Measurements from ENCODE around the gene MIB1.

MIB1 gene

DNA sequence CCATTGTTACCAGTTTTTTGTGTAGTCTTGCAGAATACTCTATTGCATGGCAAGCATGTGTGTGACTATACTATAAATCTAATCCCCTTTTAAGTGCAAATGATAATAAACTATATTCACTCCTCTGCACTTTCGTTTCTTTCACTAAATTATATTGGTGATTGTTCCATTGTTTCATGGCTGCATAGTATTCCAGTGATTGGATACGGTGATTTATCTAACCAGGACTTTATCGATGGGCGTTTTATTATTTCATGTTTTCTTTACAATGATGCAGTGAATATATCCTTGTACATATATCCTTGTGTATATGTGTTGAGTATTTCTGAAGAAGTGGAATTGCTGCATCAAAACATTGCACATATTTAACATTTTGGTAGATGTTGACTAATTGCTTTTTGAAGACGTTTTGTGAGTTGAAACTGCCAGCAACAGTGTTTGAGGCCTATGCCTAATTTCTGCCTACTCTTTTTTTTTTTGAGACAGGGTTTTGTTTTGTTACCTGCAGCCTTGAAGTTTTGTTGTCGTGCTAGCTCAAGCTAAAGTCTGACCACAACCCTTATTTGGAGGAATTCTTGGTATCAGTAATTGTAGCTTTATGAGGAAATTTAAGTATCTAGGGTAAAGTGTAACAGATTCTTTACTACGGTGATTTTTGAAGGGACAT is 2.7 kb downstream of the MIB1 start:
- H3K4me3 ChIP-seq (ENCODE audit: low read length in 2 of 2) = no peak overlapping the region
- no peaks in the 10 kb centered on the region for H3K9me3 ChIP-seq (ENCODE audit: control insufficient read depth in 2 of 2, low read length in 2 of 2)
- no peaks in the 10 kb centered on the region for H3K27me3 ChIP-seq (ENCODE audit: control insufficient read depth in 1 of 2, insufficient read depth in 2 of 2, low read length in 2 of 2)
- no peak overlapping the region for H3K27ac ChIP-seq (ENCODE audit: low read length)
- no peaks in the 10 kb centered on the region for H3K36me3 ChIP-seq (ENCODE audit: control insufficient read depth in 2 of 2, insufficient read depth in 2 of 2, low read length in 2 of 2)
- H3K9ac ChIP-seq (ENCODE audit: low read length in 2 of 2) = no peak overlapping the region
- H3K4me1 ChIP-seq (ENCODE audit: control insufficient read depth, insufficient read depth, low read length) = peaks cover 12% of the 10 kb centered on the region

GRCh38 chr18:21745231-21745630 is 4.6 kb downstream of the MIB1 start:
- H3K4me1 ChIP-seq (ENCODE audit: control insufficient read depth, insufficient read depth, low read length) = peaks cover 7% of the 10 kb centered on the region
- no peaks in the 10 kb centered on the region for H3K27me3 ChIP-seq (ENCODE audit: control insufficient read depth in 1 of 2, insufficient read depth in 2 of 2, low read length in 2 of 2)

DNA sequence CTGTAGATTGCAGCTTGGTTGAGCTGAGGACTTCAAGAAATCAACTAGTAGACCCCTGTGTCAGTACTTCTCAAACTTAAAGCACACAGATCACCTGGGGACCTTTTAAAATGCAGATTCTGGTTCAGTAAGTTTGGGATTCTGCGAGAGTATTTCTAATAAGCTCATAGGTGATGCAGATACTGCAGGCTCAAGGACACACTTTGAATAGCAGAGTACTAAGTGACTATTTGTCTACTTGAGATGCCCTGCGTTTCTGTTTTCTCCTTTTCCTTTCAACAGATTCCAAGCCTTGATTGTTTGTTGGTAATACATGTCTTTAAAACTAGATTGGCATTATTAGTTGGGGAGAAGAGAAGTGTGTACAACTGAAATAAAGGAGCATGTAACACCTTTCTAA is 6.7 kb downstream of the MIB1 start:
- no peaks in the 10 kb centered on the region for H3K4me1 ChIP-seq (ENCODE audit: control insufficient read depth, insufficient read depth, low read length)

More at GRCh38 chr18:21745231-21745630, 4.6 kb downstream of the MIB1 start:
- no peak overlapping the region for H3K4me3 ChIP-seq (ENCODE audit: low read length in 2 of 2)
- no peak overlapping the region for H3K9ac ChIP-seq (ENCODE audit: low read length in 2 of 2)
- no peaks in the 10 kb centered on the region for H3K9me3 ChIP-seq (ENCODE audit: control insufficient read depth in 2 of 2, low read length in 2 of 2)
- H3K36me3 ChIP-seq (ENCODE audit: control insufficient read depth in 2 of 2, insufficient read depth in 2 of 2, low read length in 2 of 2) = no peaks in the 10 kb centered on the region
- no peak overlapping the region for H3K27ac ChIP-seq (ENCODE audit: low read length)

DNA sequence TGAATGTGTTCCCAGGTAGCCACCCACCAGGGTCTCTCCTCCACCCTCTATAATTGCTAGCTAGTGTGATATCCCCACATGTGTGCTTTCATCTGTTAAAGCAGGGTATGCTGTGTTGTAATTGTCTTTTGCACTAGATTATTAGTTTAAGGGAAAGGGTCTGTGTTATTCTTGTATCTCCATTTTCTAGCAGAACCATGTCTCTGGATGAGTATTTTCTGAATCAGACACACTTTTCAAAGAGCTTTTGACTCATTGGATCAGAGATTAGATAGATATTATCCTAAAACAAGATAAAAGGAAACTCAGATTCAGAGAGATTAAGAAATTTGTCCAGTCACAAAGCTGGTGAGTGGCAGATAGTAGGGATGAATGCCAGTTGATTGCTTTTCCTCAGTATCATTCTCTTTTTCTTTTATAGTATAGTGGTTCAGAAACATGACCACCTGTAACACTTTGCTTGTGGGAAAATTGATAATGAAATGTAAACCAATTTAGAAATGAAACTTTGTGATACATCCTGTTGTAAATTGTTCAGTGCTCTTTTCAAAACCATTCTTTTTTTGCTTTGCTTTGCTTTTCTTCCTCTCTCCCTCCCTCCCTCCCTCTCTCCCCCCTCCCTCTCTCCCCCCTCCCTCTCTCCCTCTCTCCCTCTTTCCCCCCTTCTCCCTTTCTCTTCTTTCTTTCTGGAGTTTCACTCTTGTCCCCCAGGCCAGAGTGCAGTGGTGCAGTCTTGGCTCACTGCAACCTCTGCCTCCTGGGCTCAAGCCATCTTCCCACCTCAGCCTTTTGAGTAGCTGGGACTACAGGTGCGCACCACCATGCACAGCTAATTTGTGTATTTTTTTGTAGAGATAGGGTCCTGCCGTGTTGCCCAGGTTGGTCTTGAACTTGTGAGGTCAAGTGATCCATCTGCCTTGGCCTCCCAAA is 7.4 kb downstream of the MIB1 start:
- no peak overlapping the region for H3K9ac ChIP-seq (ENCODE audit: low read length in 2 of 2)
- H3K36me3 ChIP-seq (ENCODE audit: control insufficient read depth in 2 of 2, insufficient read depth in 2 of 2, low read length in 2 of 2) = no peaks in the 10 kb centered on the region
- no peaks in the 10 kb centered on the region for H3K4me1 ChIP-seq (ENCODE audit: control insufficient read depth, insufficient read depth, low read length)
- no peak overlapping the region for H3K4me3 ChIP-seq (ENCODE audit: low read length in 2 of 2)
- H3K9me3 ChIP-seq (ENCODE audit: control insufficient read depth in 2 of 2, low read length in 2 of 2) = no peaks in the 10 kb centered on the region
- H3K27ac ChIP-seq (ENCODE audit: low read length) = no peak overlapping the region
- H3K27me3 ChIP-seq (ENCODE audit: control insufficient read depth in 1 of 2, insufficient read depth in 2 of 2, low read length in 2 of 2) = no peaks in the 10 kb centered on the region

More for the DNA sequence above, 6.7 kb downstream of the MIB1 start:
- Histone ChIP-seq H3K27me3 (ENCODE audit: control insufficient read depth in 1 of 2, insufficient read depth in 2 of 2, low read length in 2 of 2) (no peaks in the 10 kb centered on the region), H3K9me3 (ENCODE audit: control insufficient read depth in 2 of 2, low read length in 2 of 2) (no peaks in the 10 kb centered on the region), H3K9ac (ENCODE audit: low read length in 2 of 2) (no peak overlapping the region), H3K4me3 (ENCODE audit: low read length in 2 of 2) (no peak overlapping the region), H3K36me3 (ENCODE audit: control insufficient read depth in 2 of 2, insufficient read depth in 2 of 2, low read length in 2 of 2) (no peaks in the 10 kb centered on the region), H3K27ac (ENCODE audit: low read length) (no peak overlapping the region)

DNA sequence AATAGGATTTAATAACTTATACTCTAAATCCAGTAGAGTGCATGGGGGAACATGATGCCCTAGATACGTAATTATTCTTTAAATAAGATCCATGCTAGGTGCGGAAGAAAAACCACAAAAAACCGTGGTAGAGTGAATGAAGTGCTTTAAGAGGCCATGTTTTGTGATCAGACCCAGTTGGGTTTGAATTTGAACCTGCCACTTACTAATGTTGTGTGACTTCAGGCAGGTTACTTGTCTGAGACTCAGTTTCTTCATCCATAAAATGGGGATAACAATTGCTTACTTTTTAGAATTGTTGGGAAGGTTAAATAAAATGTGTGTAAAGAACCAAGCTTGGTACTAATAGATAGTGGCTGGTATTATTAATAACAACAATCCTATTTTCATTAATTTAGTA is 17.2 kb downstream of the MIB1 start:
- Histone ChIP-seq H3K27ac (ENCODE audit: low read length) (no peak overlapping the region), H3K27me3 (ENCODE audit: control insufficient read depth in 1 of 2, insufficient read depth in 2 of 2, low read length in 2 of 2) (no peaks in the 10 kb centered on the region), H3K9ac (ENCODE audit: low read length in 2 of 2) (no peak overlapping the region), H3K9me3 (ENCODE audit: control insufficient read depth in 2 of 2, low read length in 2 of 2) (no peaks in the 10 kb centered on the region), H3K4me3 (ENCODE audit: low read length in 2 of 2) (no peak overlapping the region), H3K4me1 (ENCODE audit: control insufficient read depth, insufficient read depth, low read length) (no peaks in the 10 kb centered on the region), H3K36me3 (ENCODE audit: control insufficient read depth in 2 of 2, insufficient read depth in 2 of 2, low read length in 2 of 2) (no peaks in the 10 kb centered on the region)

DNA sequence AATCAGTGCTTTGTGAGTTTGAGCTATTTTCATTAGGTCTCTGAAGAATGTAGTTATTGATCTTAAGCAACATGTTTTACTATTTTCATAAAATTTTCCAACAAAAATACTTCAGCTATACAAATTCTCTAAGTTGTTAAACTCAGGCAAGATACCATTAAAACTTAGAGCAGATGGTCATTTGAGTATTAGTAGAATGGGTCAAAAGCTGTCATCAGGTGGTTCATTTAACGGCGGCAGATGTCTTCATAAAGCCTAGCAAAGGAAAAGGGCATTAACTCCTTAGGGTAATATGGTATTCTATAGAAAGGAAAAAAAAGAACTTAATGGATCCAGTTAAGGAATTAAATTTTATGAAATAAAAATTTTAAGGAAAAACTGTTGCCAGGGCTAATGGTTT is 19.2 kb downstream of the MIB1 start:
- H3K9ac ChIP-seq (ENCODE audit: low read length in 2 of 2) = no peak overlapping the region
- no peaks in the 10 kb centered on the region for H3K4me1 ChIP-seq (ENCODE audit: control insufficient read depth, insufficient read depth, low read length)
- no peak overlapping the region for H3K27ac ChIP-seq (ENCODE audit: low read length)

GRCh38 chr18:21760321-21760720 is 19.7 kb downstream of the MIB1 start:
- Histone ChIP-seq H3K4me1 (ENCODE audit: control insufficient read depth, insufficient read depth, low read length) (no peaks in the 10 kb centered on the region), H3K27ac (ENCODE audit: low read length) (no peak overlapping the region), H3K4me3 (ENCODE audit: low read length in 2 of 2) (no peak overlapping the region), H3K36me3 (ENCODE audit: control insufficient read depth in 2 of 2, insufficient read depth in 2 of 2, low read length in 2 of 2) (no peaks in the 10 kb centered on the region), H3K9ac (ENCODE audit: low read length in 2 of 2) (no peak overlapping the region), H3K9me3 (ENCODE audit: control insufficient read depth in 2 of 2, low read length in 2 of 2) (no peaks in the 10 kb centered on the region), H3K27me3 (ENCODE audit: control insufficient read depth in 1 of 2, insufficient read depth in 2 of 2, low read length in 2 of 2) (no peaks in the 10 kb centered on the region)

More for the DNA sequence above, 19.2 kb downstream of the MIB1 start:
- H3K36me3 ChIP-seq (ENCODE audit: control insufficient read depth in 2 of 2, insufficient read depth in 2 of 2, low read length in 2 of 2) = no peaks in the 10 kb centered on the region
- no peaks in the 10 kb centered on the region for H3K27me3 ChIP-seq (ENCODE audit: control insufficient read depth in 1 of 2, insufficient read depth in 2 of 2, low read length in 2 of 2)
- no peaks in the 10 kb centered on the region for H3K9me3 ChIP-seq (ENCODE audit: control insufficient read depth in 2 of 2, low read length in 2 of 2)
- H3K4me3 ChIP-seq (ENCODE audit: low read length in 2 of 2) = no peak overlapping the region

DNA sequence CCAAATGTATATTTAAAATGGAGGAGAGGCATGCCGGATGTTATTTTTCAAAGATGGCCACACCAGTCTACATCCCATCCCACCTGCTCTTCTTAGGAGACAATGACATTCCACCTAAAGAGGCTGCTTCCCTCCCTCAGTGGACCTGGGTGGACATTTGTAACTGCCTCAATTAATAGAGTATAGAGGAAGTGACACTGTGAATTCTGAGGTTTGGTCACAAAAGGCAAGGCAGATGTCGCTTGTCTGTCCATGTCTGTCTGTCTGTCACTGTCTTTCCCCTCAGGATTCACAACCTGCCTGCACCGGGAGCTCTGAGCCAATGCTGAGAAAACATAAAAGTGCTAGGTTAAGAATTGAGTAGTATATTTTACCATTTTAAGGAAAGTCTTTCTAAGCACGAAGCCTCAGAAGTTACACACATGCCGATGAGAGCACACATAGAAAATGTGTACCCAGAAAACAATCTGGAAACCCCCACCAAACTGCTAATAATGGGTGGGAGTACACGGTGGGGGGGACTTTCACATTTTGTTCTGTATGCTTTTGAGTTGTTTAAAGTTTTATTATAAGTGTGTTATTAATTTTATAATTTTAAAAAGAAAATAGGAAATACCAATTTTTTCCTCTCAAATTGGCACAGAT is 21.0 kb downstream of the MIB1 start:
- Histone ChIP-seq H3K9ac (ENCODE audit: low read length in 2 of 2) (no peak overlapping the region), H3K4me1 (ENCODE audit: control insufficient read depth, insufficient read depth, low read length) (no peaks in the 10 kb centered on the region), H3K36me3 (ENCODE audit: control insufficient read depth in 2 of 2, insufficient read depth in 2 of 2, low read length in 2 of 2) (peaks cover 2 to 9% of the 10 kb centered on the region in 2 donors), H3K27ac (ENCODE audit: low read length) (no peak overlapping the region), H3K4me3 (ENCODE audit: low read length in 2 of 2) (no peak overlapping the region), H3K9me3 (ENCODE audit: control insufficient read depth in 2 of 2, low read length in 2 of 2) (no peaks in the 10 kb centered on the region), H3K27me3 (ENCODE audit: control insufficient read depth in 1 of 2, insufficient read depth in 2 of 2, low read length in 2 of 2) (no peaks in the 10 kb centered on the region)

GRCh38 chr18:21762181-21762772 is 21.7 kb downstream of the MIB1 start:
- Histone ChIP-seq H3K4me1 (ENCODE audit: control insufficient read depth, insufficient read depth, low read length) (no peaks in the 10 kb centered on the region), H3K36me3 (ENCODE audit: control insufficient read depth in 2 of 2, insufficient read depth in 2 of 2, low read length in 2 of 2) (peaks cover 2 to 9% of the 10 kb centered on the region in 2 donors), H3K27ac (ENCODE audit: low read length) (no peak overlapping the region), H3K27me3 (ENCODE audit: control insufficient read depth in 1 of 2, insufficient read depth in 2 of 2, low read length in 2 of 2) (no peaks in the 10 kb centered on the region), H3K4me3 (ENCODE audit: low read length in 2 of 2) (no peak overlapping the region), H3K9me3 (ENCODE audit: control insufficient read depth in 2 of 2, low read length in 2 of 2) (no peaks in the 10 kb centered on the region), H3K9ac (ENCODE audit: low read length in 2 of 2) (no peak overlapping the region)

DNA sequence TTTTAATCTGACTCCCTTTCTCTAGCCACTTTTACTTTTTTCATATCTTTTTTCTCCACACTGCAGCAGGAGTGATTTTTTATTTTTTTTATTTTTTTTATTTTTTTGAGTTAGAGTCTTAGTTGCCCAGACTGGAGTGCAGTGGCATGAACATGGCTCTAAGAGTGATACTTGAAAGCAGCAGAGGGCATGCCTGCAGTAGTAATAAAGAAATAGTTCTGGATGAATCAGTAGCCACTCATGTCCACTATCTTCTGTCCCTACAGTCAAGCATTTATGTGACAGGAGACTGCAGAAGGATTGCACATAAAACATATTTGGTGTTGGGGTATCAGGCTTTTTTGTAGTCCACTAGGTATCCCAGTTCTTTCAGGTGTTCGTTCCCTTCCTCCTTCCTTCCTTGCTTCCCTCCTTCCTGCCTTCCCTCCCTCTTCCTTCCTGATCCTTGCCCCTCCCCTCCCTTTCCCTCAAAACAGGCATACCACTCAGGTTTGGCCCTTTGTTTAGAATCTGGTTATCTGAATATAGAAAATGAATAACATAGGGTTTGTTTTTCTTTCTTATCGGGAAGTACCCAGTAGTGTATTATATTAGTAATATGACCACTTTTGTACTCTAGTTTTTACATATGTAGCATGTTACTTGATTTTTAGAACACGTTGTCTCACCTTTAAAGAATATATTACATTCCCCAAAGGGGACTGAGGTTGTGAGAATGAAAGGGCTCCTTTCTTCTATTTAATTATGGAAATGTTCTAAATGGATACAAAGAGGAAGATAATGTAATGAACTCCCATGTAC is 23.5 kb downstream of the MIB1 start:
- no peak overlapping the region for H3K27ac ChIP-seq (ENCODE audit: low read length)
- peaks cover 6 to 17% of the 10 kb centered on the region in 2 donors for H3K36me3 ChIP-seq (ENCODE audit: control insufficient read depth in 2 of 2, insufficient read depth in 2 of 2, low read length in 2 of 2)
- H3K9ac ChIP-seq (ENCODE audit: low read length in 2 of 2) = no peak overlapping the region
- no peaks in the 10 kb centered on the region for H3K4me1 ChIP-seq (ENCODE audit: control insufficient read depth, insufficient read depth, low read length)
- no peaks in the 10 kb centered on the region for H3K27me3 ChIP-seq (ENCODE audit: control insufficient read depth in 1 of 2, insufficient read depth in 2 of 2, low read length in 2 of 2)
- no peak overlapping the region for H3K4me3 ChIP-seq (ENCODE audit: low read length in 2 of 2)
- no peaks in the 10 kb centered on the region for H3K9me3 ChIP-seq (ENCODE audit: control insufficient read depth in 2 of 2, low read length in 2 of 2)
